CD14-positive monocyte (primary cell): ENCODE data around the gene ZFP90. TPM values are rescaled to one million over a fixed set of nuclear protein-coding genes. Genes with fewer than 3 reads are reported as not detected.

Experiments
- DNase-seq, 3 donors: peaks; one replicate each; pipeline ENCODE4 v3.0.0-alpha.2; 2011 to 2022
- H2AFZ ChIP-seq: 2 replicates; pipeline ENCODE4 v1.6.0; 2012; ENCODE audit warnings: mild to moderate bottlenecking, low read depth, low read length, inconsistent platforms; ENCODE audit not compliant: insufficient read depth, poor library complexity, severe bottlenecking
- H3K27ac ChIP-seq, 2 donors: 1 replicate in 1 of 2; 2 replicates in 1 of 2; pipeline ENCODE4 v1.5.1; 2012 to 2013; ENCODE audit warnings: low read length in 2 of 2, control low read depth in 1 of 2, inconsistent platforms in 1 of 2, low read depth in 1 of 2, mild to moderate bottlenecking in 1 of 2
- H3K27me3 ChIP-seq, 2 donors: one replicate each; pipeline versions ENCODE4 v1.6.0 to v1.6.1; 2011 to 2013; ENCODE audit warnings: low read length in 2 of 2; ENCODE audit not compliant: control insufficient read depth in 2 of 2, insufficient read depth in 2 of 2
- H3K36me3 ChIP-seq, 2 donors: replicated peaks in 1 of 2; 1 replicate in 1 of 2; 2 replicates in 1 of 2; pipeline versions ENCODE4 v1.5.1 to v1.6.1; 2012 to 2013; ENCODE audit warnings: low read length in 2 of 2, control low read depth in 1 of 2, inconsistent platforms in 1 of 2, mild to moderate bottlenecking in 1 of 2; ENCODE audit not compliant: insufficient read depth in 2 of 2, control insufficient read depth in 1 of 2
- H3K4me1 ChIP-seq, 2 donors: 1 replicate in 1 of 2; 2 replicates in 1 of 2; pipeline versions ENCODE4 v1.5.1 to v1.6.1; 2012 to 2013; ENCODE audit warnings: low read length in 2 of 2, control low read depth in 1 of 2, inconsistent platforms in 1 of 2, mild to moderate bottlenecking in 1 of 2, moderate library complexity in 1 of 2; ENCODE audit not compliant: insufficient read depth in 2 of 2, control insufficient read depth in 1 of 2
- H3K4me2 ChIP-seq: replicated peaks from 2 replicates; pipeline ENCODE3; 2012; ENCODE audit warnings: low read length, moderate library complexity, mild to moderate bottlenecking; ENCODE audit not compliant: poor library complexity, severe bottlenecking; ENCODE audit errors: extremely low read depth
- H3K4me3 ChIP-seq, 3 experiments: fragments of 200-600 bp in 1 of 3; sonication (generic) in 1 of 3; replicated peaks in 1 of 3; 1 replicate in 2 of 3; 2 replicates in 1 of 3; pipeline ENCODE4 v1.5.1; 2011 to 2013; ENCODE audit warnings: low read length in 3 of 3, mild to moderate bottlenecking in 3 of 3, control low read depth in 2 of 3, low read depth in 2 of 3, inconsistent platforms in 1 of 3, moderate library complexity in 1 of 3
- H3K79me2 ChIP-seq: 2 replicates; pipeline ENCODE4 v1.6.0; 2012; ENCODE audit warnings: mild to moderate bottlenecking, control low read depth, inconsistent platforms, low read length, moderate library complexity; ENCODE audit not compliant: insufficient read depth
- H3K9ac ChIP-seq: 2 replicates; pipeline ENCODE4 v1.6.0; 2017; ENCODE audit warnings: low read length, mild to moderate bottlenecking; ENCODE audit not compliant: insufficient read depth, poor library complexity, severe bottlenecking
- H3K9me3 ChIP-seq, 2 donors: replicated peaks in 1 of 2; 1 replicate in 1 of 2; 2 replicates in 1 of 2; pipeline versions ENCODE4 v1.5.1 to v1.6.1; 2012 to 2013; ENCODE audit warnings: low read length in 2 of 2, control low read depth in 1 of 2; ENCODE audit not compliant: control insufficient read depth in 1 of 2, insufficient read depth in 1 of 2
- H4K20me1 ChIP-seq: 2 replicates; pipeline ENCODE4 v1.6.0; 2012; ENCODE audit warnings: mild to moderate bottlenecking, low read length, control low read depth, moderate library complexity; ENCODE audit not compliant: insufficient read depth
- H3K27ac Mint-ChIP-seq, 7 donors: one replicate each; pipeline ENCODE4 v1.8.0; 2020; ENCODE audit warnings: mild to moderate bottlenecking in 7 of 7, mixed read lengths in 7 of 7, moderate library complexity in 6 of 7, inconsistent platforms in 2 of 7
- H3K27me3 Mint-ChIP-seq, 3 donors: one replicate each; pipeline ENCODE4 v1.8.0; 2021 to 2022; ENCODE audit warnings: low read depth in 3 of 3, mild to moderate bottlenecking in 3 of 3, mixed read lengths in 3 of 3, moderate library complexity in 3 of 3, inconsistent platforms in 1 of 3
- H3K36me3 Mint-ChIP-seq, 2 donors: one replicate each; pipeline ENCODE4 v1.8.0; 2020; ENCODE audit warnings: mixed read lengths in 2 of 2, inconsistent platforms in 1 of 2, mild to moderate bottlenecking in 1 of 2
- H3K4me1 Mint-ChIP-seq: one replicate; pipeline ENCODE4 v1.8.0; 2020; ENCODE audit warnings: mild to moderate bottlenecking, mixed read lengths
- H3K4me3 Mint-ChIP-seq, 2 donors: one replicate each; pipeline ENCODE4 v1.8.0; 2020; ENCODE audit warnings: mild to moderate bottlenecking in 2 of 2, mixed read lengths in 2 of 2, moderate library complexity in 1 of 2
- H3K9me3 Mint-ChIP-seq, 7 donors: one replicate each; pipeline ENCODE4 v1.8.0; 2020 to 2022; ENCODE audit warnings: mixed read lengths in 7 of 7, mild to moderate bottlenecking in 6 of 7, moderate library complexity in 6 of 7, inconsistent platforms in 2 of 7
- CTCF ChIP-seq: fragments of 200-600 bp; IDR thresholded peaks from one replicate; pipeline ENCODE4 v1.8.0; 2022; ENCODE audit warnings: antibody characterized with exemption, mild to moderate bottlenecking
- WGBS: methylation state at CpG from one replicate; pipeline ENCODE4 v1.1.5; 2013; ENCODE audit warnings: missing lambda C conversion rate; ENCODE audit not compliant: insufficient coverage; 5-methylcytosine and 5-hydroxymethylcytosine counted together
- intact Hi-C, 2 donors: fragments of 100-400 bp; cut with micrococcal nuclease; formaldehyde crosslinking; loops; one replicate each; pipeline versions ENCODE4 v1.15.0 to v1.15.1; 2023
- polyA plus RNA-seq, 3 donors: library from polyadenylated mRNA; depleted of rRNA in 1 of 3; unstranded in 2 of 3; stranded (reverse) in 1 of 3; fragments of 300-500 nt in 2 of 3; fragments of >200 nt in 1 of 3; fragmentation: Illumina TruSeq in 2 of 3; gene quantifications; 1 replicate in 2 of 3; 2 replicates in 1 of 3; pipeline ENCODE4 v1.2.3, GENCODE V29; 2012 to 2021

The ZFP90 gene
- polyA plus RNA-seq, 3 donors: 4.2 to 7.9 (median 6.3) TPM

- no peak overlapping the region for H3K4me3 ChIP-seq
- H4K20me1 ChIP-seq: no peaks in the 10 kb centered on the region
- no peak overlapping the region for H2AFZ ChIP-seq
- peaks cover 32% of the 10 kb centered on the region for H3K4me1 Mint-ChIP-seq
- H3K36me3 ChIP-seq: no peaks in the 10 kb centered on the region
- no peak overlapping the region for H3K9ac ChIP-seq
- no peak for DNase-seq
- no peak overlapping the region for H3K4me2 ChIP-seq
- 95% methylated on average over 6 of the region's 7 CpGs for WGBS
- no peak overlapping the region for H3K4me3 Mint-ChIP-seq
- H3K36me3 Mint-ChIP-seq: no peaks in the 10 kb centered on the region
- peaks cover 31 to 35% of the 10 kb centered on the region in 2 donors for H3K4me1 ChIP-seq
- no peak overlapping the region for H3K27ac ChIP-seq
- H3K79me2 ChIP-seq: no peaks in the 10 kb centered on the region
- no peak for TF ChIP-seq CTCF
- H3K27me3 ChIP-seq: no peaks in the 10 kb centered on the region
- peaks cover 9 to 22% (median 19%) of the 10 kb centered on the region in 3 donors for H3K27me3 Mint-ChIP-seq
- intact Hi-C loops: no loop called here
- H3K9me3 Mint-ChIP-seq: peaks cover 0 to 4% (median 0%) of the 10 kb centered on the region in 7 donors
- H3K27ac Mint-ChIP-seq: no peak overlapping the region
- H3K9me3 ChIP-seq: no peaks in the 10 kb centered on the region
Measured at GRCh38 chr16:68508641-68509240, 30.4 kb upstream of the ZFP90 start.

GRCh38 chr16:68509381-68509780 is 29.7 kb upstream of the ZFP90 start:
- peaks cover 9 to 22% (median 19%) of the 10 kb centered on the region in 3 donors for H3K27me3 Mint-ChIP-seq
- DNase-seq: no peak
- H3K36me3 ChIP-seq: no peaks in the 10 kb centered on the region
- peaks cover 0 to 7% (median 0%) of the 10 kb centered on the region in 7 donors for H3K9me3 Mint-ChIP-seq
- H3K36me3 Mint-ChIP-seq: no peaks in the 10 kb centered on the region
- H3K4me2 ChIP-seq: no peak overlapping the region
- no peak overlapping the region for H3K27ac ChIP-seq
- H3K4me1 Mint-ChIP-seq: peaks cover 32% of the 10 kb centered on the region
- no peak overlapping the region for H3K9ac ChIP-seq
- peaks cover 31 to 35% of the 10 kb centered on the region in 2 donors for H3K4me1 ChIP-seq
- no peaks in the 10 kb centered on the region for H3K9me3 ChIP-seq
- peak overlapping the region in 1 of 7 donors; percentile 63 for H3K27ac Mint-ChIP-seq
- 78% methylated on average over 4 of the region's 6 CpGs for WGBS
- peak overlapping the region in 1 of 2 donors; percentile 51 for H3K4me3 Mint-ChIP-seq
- H2AFZ ChIP-seq: peak overlapping the region; percentile 50
- no peaks in the 10 kb centered on the region for H4K20me1 ChIP-seq
- no peak for TF ChIP-seq CTCF
- no peaks in the 10 kb centered on the region for H3K27me3 ChIP-seq
- intact Hi-C loops: no loop called here
- no peak overlapping the region for H3K4me3 ChIP-seq
- no peaks in the 10 kb centered on the region for H3K79me2 ChIP-seq
